NCI-H2171 (cell line): ENCODE results near the gene CFAP161.

Experiments
- DNase-seq: peaks from one replicate; lab custom pipeline; 2025; lab: John Stamatoyannopoulos, UW

Gene CFAP161, protein sequence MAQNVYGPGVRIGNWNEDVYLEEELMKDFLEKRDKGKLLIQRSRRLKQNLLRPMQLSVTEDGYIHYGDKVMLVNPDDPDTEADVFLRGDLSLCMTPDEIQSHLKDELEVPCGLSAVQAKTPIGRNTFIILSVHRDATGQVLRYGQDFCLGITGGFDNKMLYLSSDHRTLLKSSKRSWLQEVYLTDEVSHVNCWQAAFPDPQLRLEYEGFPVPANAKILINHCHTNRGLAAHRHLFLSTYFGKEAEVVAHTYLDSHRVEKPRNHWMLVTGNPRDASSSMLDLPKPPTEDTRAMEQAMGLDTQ

DNA sequence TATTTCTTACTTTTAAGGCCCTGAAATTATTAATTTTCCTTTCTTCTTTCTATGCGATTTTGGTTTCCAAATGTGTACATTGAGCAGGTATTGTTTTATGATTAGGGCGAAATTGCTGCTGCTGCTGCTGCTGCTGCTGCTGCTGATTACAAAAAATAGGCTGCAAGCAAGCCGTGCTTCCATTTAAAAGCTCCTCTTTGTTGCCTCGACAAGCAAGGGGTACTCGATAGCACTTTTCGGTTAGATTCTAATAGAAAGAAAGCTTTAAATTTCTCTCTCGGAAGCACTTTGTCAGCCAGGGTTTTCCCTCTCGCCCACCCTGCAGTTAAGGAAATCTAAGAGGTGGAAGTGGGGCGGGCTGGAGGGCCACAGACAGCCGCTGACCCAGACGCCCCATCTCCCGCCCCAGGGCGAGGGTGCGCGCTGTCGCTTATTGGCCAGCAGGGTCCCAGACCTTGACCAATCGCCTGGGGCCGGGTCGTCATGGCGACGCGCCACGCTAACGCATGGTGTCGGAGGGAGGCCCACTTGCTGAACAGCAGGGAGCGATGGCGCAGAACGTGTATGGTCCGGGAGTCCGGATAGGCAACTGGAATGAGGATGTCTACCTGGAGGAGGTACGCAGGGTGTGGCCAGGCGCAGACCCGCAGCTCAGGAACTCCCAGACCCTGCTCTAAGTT is at the start of gene CFAP161:
CFAP161 (plus strand) TSS at position 489 of the 680 bp plus-strand sequence; CDS start at position 549, 60 bp downstream.
- peak; percentile 68 for DNase-seq

DNA sequence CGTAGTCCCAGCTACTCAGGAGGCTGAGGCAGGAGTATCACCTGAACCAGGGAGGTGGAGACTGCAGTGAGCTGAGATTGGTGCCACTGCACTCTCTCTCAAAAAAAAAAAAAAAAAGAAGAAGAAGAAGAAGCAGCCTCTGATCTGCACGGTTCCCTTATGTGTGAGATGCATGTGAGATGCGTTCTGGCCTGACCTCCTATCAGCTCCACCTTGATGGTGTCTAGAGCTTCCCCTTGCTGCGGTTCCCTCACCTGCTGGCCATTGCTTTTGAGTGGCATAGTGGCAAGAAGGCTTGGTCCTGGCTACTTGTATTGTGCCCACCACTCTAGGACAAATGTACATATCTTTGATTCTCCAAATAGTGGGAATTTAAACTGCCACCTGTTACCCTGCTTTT is 49.4 kb upstream of the CFAP161 start:
- DNase-seq: no peak

DNA sequence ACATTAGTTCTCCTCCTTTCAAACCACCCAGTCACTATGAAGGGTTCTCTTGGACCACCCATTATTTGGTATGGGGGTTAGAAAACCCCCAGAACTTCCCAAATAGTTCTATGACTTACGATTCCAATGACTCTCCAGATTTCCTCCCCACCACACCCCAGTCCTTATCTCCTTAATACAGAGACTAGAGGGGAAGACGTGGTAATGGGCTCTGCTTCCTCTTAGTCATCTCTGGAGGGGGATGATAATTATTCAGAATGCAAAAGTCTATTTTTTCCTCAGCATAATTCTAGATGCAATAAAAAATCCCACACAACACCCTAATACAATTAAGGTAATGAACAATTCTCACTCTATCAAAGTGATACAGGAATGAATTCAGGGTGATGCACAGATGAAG is 48.9 kb upstream of the CFAP161 start:
- no peak for DNase-seq

DNA sequence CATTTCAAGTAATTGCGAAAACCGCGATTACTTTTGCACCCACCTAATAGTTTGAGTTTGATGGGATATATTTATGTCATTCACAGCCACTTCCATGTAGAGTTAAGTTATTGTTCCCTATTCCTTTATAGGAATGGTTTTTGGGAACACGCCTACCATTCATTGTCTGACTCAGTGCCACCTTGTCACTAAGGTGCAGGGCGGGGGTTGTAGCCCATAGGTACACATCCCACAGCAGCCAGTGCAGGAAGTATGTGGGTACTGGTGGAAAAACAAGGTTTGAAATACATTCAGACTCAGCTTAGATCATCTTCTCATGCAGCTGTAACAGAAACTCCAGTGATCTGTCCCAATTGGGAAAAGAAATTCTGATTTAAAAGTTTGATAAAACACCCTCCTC is 48.2 kb upstream of the CFAP161 start:
- no peak for DNase-seq

GRCh38 chr15:81087066-81087465 is 47.0 kb upstream of the CFAP161 start:
- DNase-seq: no peak

DNA sequence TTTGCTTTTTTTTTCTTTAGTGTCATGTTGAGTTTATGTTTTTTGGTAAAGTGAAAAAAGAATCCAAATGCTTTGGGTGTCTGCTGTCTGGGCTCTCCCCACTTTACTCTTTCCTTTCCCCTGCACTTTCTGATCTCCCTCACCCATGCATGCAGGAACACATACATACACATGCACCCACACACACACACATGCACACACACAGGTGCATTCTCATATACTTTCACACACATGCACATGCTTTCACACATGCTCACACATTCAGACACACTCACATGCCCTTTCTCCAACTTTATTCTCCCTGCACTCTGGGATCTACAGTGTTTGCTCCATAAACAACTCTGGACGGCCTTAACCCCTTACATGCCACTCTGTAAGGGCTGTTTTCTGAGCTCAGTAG is 46.4 kb upstream of the CFAP161 start:
- DNase-seq: no peak

GRCh38 chr15:81088470-81089013 is 45.5 kb upstream of the CFAP161 start:
- no peak for DNase-seq

DNA sequence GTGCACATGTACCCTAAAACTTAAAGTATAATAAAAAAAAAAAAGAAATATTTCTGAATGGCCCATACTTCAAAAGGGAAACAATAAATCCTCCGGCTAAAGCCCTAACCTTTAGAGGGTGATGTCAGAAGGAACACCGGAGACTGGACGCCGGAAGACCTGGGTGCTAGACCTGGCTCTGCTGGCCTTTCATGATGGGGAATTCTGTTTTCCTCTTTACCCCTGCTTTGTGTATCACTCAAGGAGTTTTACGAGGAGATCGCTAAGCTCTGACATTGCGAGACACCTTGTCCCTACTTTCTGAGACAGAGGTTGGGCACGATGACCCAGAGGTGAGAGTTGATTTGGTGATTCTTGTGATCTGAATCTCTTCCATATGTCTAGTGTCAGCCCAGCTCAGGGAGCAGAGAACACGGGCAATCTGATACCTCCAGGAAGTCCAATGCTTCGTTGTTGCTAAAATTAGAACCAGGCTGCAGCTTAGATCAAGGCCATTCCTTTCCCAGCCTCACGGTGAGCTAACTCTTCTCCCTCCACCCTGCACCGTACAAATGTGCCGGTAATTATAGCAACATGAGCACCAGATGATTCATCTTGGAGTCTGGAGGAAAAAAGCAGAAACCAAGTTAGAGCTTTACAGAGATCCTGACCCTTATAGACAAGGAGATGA is 42.0 kb upstream of the CFAP161 start:
- peak; percentile 36 for DNase-seq

GRCh38 chr15:81092559-81092902 is 41.5 kb upstream of the CFAP161 start:
- DNase-seq: no peak

DNA sequence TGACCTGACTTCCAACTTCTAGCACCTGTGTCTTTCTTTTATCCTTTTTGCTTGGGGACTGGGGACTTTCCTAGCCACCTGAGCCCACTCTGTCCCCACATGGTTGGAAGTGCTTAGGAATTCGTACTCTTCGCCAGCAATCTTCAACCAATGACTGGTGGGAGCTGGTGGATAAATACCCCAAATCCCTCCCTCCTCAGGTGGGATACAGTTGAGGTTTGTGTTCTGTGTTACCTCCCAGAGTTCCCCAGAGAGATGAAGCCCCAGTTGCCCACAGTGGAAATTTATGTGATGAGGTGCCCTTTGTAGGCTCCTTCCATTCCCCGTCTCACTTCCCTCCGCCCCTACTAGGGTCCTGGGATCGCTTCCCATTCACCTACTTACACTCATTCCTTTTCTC is 40.1 kb upstream of the CFAP161 start:
- no peak for DNase-seq

DNA sequence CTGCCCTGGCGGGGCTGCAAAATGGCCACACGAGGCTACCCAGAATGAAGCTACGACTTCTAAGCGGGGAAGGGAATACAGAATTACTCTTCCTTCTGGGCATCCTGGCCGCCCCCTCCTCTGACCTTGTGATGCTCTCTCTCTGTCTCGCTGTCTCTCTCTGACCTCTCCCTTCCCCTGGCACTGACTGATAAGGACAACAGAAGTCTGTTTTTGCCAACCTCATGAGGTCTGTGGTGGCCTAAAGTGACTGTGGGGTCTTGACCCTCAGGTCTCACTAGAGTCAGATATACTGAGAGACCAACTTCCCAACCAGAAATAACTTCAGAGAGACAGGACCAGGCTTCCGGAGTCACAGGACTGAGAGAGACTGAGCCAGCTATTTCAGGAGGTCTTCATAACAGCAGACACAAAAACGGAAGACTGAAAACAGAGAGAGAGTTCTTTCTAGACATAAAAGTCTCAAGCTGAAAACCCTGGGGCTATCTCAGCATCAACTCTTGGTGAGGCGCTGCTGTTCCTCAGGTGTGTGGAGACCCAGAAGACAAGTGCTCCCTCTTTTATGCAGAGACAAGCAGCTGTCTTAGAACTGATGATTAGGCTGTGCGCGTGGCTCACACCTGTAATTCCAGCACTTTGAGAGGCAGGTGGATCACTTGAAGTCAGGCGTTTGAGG is 38.2 kb upstream of the CFAP161 start:
- DNase-seq: no peak

GRCh38 chr15:81096398-81096797 is 37.7 kb upstream of the CFAP161 start:
- no peak for DNase-seq

DNA sequence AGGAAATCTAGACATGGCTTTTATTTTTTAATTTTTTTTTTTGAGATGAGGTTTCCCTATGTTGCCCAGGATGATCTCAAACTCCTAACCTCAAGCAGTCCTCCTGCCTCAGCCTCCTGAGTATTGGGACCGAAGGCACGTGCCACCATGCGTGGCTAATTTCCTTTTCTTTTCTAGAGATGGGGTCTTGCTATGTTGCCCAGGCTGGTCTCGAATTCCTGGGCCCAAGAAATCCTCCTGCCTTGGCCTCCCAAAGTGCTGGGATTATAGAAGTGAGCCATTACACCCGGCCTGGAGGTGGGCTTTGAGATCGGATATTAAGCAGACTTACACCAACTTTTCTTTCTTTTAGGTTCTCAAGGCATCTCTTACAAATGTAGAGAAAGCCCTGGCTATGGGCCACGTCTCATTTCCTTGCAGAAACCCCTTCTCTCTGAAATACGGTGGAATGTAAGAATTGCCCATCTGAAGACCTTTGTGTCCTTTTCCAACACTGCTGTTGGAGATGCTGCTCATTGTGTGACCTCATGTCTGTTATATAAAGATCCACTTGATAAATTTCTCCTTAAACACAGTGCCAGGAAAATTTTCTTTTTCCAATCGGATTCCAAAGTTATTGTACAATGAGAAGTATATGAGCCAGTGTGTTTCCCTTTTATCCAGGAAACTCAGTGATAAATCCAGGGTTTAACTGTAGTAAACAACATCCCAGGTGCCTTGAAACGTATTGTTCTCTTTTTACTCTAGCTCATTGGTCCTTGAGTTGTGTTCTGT is 36.8 kb upstream of the CFAP161 start:
- DNase-seq: no peak

DNA sequence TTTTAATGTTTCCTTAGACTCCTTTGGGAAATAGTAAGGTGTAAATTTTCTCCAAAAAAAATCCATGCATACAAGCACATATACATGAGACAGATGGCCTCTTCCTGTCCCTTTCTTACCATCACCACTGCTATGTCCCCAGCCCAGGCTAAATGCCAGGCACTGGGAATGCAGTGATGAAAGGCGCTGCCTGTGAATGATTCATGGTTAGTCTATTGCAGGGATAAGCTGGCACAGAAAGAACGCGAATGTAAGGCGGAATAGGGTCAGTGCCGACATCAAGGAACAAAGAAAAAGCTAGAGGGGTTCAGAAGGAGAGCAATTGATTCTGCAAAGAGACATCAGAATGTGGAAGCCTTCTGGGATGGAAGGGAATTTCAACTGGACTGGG is 36.2 kb upstream of the CFAP161 start:
- no peak for DNase-seq

DNA sequence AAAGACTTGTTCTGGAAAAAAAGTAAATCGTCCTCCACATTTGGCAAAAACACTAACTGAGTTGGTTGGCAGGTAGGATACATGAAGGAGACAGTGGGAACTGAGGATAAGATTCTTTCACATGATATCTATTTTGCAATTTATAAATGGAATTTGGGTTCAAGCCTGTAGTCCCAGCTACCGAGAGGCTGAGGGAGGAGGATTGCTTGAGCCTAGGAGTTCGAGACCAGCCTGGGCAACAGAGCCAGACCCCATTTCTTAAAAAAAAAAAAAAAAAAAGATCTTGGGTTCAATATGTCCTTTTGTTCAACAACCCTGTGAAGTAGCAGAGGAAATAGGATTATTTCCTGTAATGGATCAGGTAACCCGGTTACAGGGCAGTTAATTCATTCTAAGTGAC is 35.7 kb upstream of the CFAP161 start:
- no peak for DNase-seq

DNA sequence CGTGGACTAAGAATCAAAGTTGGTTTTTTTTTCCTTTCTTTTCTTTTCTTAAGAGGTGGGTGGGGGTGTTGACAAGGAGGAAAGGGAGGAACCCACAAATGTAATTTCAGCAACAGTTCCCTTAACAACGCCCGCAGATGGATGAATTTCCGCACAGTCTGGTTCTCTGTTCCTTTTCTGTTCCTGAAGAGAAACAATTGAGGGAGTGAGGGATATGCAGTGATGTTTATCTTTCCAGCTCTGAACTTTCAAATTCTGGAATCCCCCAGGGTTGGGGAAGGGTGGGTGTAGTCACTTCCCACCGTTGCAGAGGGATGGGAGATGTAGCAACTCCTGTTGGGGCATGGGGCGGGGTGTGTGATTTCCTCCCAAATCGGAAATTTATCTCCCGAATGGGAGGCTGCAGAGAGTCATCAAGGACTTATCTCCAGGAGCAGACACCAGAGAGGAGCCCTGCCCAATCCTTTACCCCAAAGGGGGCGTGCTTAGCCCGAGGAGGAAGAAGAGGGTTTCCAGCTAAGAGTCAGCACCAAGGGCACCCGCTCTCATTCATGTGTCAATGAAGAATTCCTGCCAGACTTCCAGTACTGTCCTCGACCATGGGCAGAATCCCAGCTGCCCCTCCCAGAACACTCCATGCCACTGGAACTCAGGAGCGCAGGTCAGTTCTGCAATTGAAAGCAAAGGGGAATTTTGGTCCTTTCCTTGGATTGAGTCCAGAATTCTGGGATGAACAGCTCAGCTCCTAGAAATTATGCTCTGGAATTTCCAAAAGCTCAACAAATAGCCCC is 35.0 kb upstream of the CFAP161 start:
- DNase-seq: no peak

- DNase-seq: peak; percentile 10
Observed at GRCh38 chr15:81101894-81102815, 31.9 kb upstream of the CFAP161 start.

- no peak for DNase-seq
Observed at GRCh38 chr15:81103857-81104256, 30.2 kb upstream of the CFAP161 start.

DNA sequence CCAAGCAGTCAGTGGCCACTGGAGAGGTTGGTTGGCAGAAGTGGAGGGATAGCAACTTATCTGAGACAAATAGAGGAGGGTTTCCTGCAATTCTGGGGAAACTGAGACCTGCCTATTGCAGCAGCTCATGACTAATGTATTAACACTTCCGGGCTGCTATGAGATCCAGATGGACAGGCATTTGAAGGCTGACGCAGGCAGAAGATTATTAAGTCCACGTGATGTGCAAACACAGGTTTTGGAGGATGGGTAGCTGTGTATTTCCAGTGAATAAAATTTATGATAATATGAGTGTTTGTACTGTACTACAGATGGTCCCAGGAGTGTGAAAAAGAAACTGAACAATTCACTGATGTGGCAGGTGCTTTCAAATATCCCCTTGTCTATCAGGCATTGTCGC is 28.5 kb upstream of the CFAP161 start:
- no peak for DNase-seq

DNA sequence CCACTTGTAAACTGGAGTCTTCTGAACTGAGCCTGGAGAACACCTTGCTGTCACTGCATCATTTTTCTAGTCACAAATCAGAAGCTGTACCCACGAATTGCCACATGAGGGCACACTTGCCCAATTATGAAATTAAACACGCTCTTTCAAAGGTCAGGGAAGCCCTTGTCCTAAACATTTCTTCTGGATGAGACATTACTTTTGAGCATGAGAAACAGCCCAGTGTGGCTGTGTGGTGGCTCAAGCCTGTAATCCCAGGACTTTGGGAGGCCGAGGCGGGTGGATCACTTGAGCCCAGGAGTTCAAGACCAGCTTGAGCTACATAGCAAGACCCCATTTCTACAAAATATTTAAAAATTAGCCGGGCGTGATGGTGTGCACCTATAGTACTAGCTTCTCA is 27.5 kb upstream of the CFAP161 start:
- peak; percentile 35 for DNase-seq
